ENCODE measurements around the gene NIPBL.
"Not testable (repeated sequence)": the region's sequence is repeated elsewhere in the genome, so short reads cannot be mapped to it uniquely, and the experiment has no call there.

The NIPBL gene

GRCh38 chr5:36900283-36900682, 23.7 kb downstream of the NIPBL start:
- no peak overlapping the region for H3K4me3 ChIP-seq (ENCODE audit: low read depth, low read length)
- in situ Hi-C loops (cut with HindIII; ENCODE audit: low sequenced_read_pairs) = no loop called here
- no peak for DNase-seq (ENCODE audit: low read depth)
- no peak for TF ChIP-seq CTCF (IDR thresholded peaks at IDR 0.05; ENCODE audit: low read depth, low read length, missing control alignments)

- DNase-seq (ENCODE audit: low read depth); H3K4me3 ChIP-seq (ENCODE audit: low read depth, low read length); in situ Hi-C loops (cut with HindIII; ENCODE audit: low sequenced_read_pairs): not testable (repeated sequence)
Observed at GRCh38 chr5:36901077-36901476, 24.5 kb downstream of the NIPBL start.

GRCh38 chr5:36901856-36902255, 25.3 kb downstream of the NIPBL start:
- TF ChIP-seq CTCF (IDR thresholded peaks at IDR 0.05; ENCODE audit: low read depth, low read length, missing control alignments) = no peak
- no peak for DNase-seq (ENCODE audit: low read depth)
- in situ Hi-C loops (cut with HindIII; ENCODE audit: low sequenced_read_pairs) = no loop called here
- H3K4me3 ChIP-seq (ENCODE audit: low read depth, low read length) = no peak overlapping the region

- H3K4me3 ChIP-seq (ENCODE audit: low read depth, low read length) = no peak overlapping the region
- DNase-seq (ENCODE audit: low read depth) = no peak
- no peak for TF ChIP-seq CTCF (IDR thresholded peaks at IDR 0.05; ENCODE audit: low read depth, low read length, missing control alignments)
- in situ Hi-C loops (cut with HindIII; ENCODE audit: low sequenced_read_pairs) = no loop called here
Observed at GRCh38 chr5:36902353-36902752, 25.8 kb downstream of the NIPBL start.

- in situ Hi-C loops (cut with HindIII; ENCODE audit: low sequenced_read_pairs) = no loop called here
- no peak for DNase-seq (ENCODE audit: low read depth)
- H3K4me3 ChIP-seq (ENCODE audit: low read depth, low read length) = no peak overlapping the region
- no peak for TF ChIP-seq CTCF (IDR thresholded peaks at IDR 0.05; ENCODE audit: low read depth, low read length, missing control alignments)
Observed at GRCh38 chr5:36904677-36905076, 28.1 kb downstream of the NIPBL start.

- no peak for TF ChIP-seq CTCF (IDR thresholded peaks at IDR 0.05; ENCODE audit: low read depth, low read length, missing control alignments)
- H3K4me3 ChIP-seq (ENCODE audit: low read depth, low read length) = no peak overlapping the region
- in situ Hi-C loops (cut with HindIII; ENCODE audit: low sequenced_read_pairs) = no loop called here
- no peak for DNase-seq (ENCODE audit: low read depth)
Observed at GRCh38 chr5:36908544-36909260, 32.1 kb downstream of the NIPBL start.

- DNase-seq (ENCODE audit: low read depth) = no peak
- no peak overlapping the region for H3K4me3 ChIP-seq (ENCODE audit: low read depth, low read length)
- in situ Hi-C loops (cut with HindIII; ENCODE audit: low sequenced_read_pairs) = no loop called here
- TF ChIP-seq CTCF (IDR thresholded peaks at IDR 0.05; ENCODE audit: low read depth, low read length, missing control alignments) = no peak
Observed at GRCh38 chr5:36915653-36916052, 39.1 kb downstream of the NIPBL start.

GRCh38 chr5:36916614-36917013, 40.0 kb downstream of the NIPBL start:
- DNase-seq (ENCODE audit: low read depth); in situ Hi-C loops (cut with HindIII; ENCODE audit: low sequenced_read_pairs): not testable (repeated sequence)

GRCh38 chr5:36917358-36917757, 40.8 kb downstream of the NIPBL start:
- H3K4me3 ChIP-seq (ENCODE audit: low read depth, low read length); DNase-seq (ENCODE audit: low read depth); in situ Hi-C loops (cut with HindIII; ENCODE audit: low sequenced_read_pairs): not testable (repeated sequence)

More at GRCh38 chr5:36916614-36917013, 40.0 kb downstream of the NIPBL start:
- H3K4me3 ChIP-seq (ENCODE audit: low read depth, low read length) = not testable (repeated sequence)

Data from astrocyte of the cerebellum (primary cell).